RWPE1 (cell line): ENCODE data around the gene CDH13.

Experiments
- CTCF ChIA-PET: fragments of 350-600 bp; sonication (Branson Sonifier 250); formaldehyde crosslinking; extraction: SDS; loops from one replicate; lab custom pipeline; 2021; lab: Yijun Ruan, JAX
- POLR2A ChIA-PET: fragments of 400-600 bp; formaldehyde crosslinking; extraction: SDS; loops from one replicate; lab custom pipeline; 2020; ENCODE audit warnings: antibody characterized with exemption; ENCODE audit not compliant: low non-redundant PET; lab: Yijun Ruan, JAX
- DNase-seq: peaks from one replicate; pipeline ENCODE4 v3.0.0; 2012; ENCODE audit warnings: low spot score
- H3K27ac ChIP-seq: fragments of 450-650 bp; 2 replicates; pipeline ENCODE4 v1.5.1; 2017
- CTCF ChIP-seq: fragments of 450-650 bp; conservative IDR thresholded peaks from 2 replicates; pipeline ENCODE4 v1.5.1; 2017; ENCODE audit warnings: low read depth, mild to moderate bottlenecking

The CDH13 gene

GRCh38 chr16:82947698-82948097 lies 320.9 kb downstream of the CDH13 start:
- DNase-seq: no peak
- POLR2A ChIA-PET: no interaction called here
- no peak overlapping the region for H3K27ac ChIP-seq
- no peak for TF ChIP-seq CTCF
- CTCF ChIA-PET: no interaction called here

GRCh38 chr16:82949016-82949415 lies 322.2 kb downstream of the CDH13 start:
- ChIA-PET POLR2A (no interaction called here), CTCF (no interaction called here)
- no peak for DNase-seq
- no peak for TF ChIP-seq CTCF
- no peak overlapping the region for H3K27ac ChIP-seq

GRCh38 chr16:82953517-82953916 lies 326.7 kb downstream of the CDH13 start:
- POLR2A ChIA-PET: no interaction called here
- CTCF ChIA-PET: no interaction called here
- no peak for TF ChIP-seq CTCF
- DNase-seq: no peak
- no peak overlapping the region for H3K27ac ChIP-seq

- H3K27ac ChIP-seq: no peak overlapping the region
- no peak for TF ChIP-seq CTCF
- no peak for DNase-seq
- ChIA-PET CTCF (no interaction called here), POLR2A (no interaction called here)
Measured at GRCh38 chr16:82954224-82954929, 327.6 kb downstream of the CDH13 start.

- POLR2A ChIA-PET: no interaction called here
- CTCF ChIA-PET: no interaction called here
- DNase-seq: no peak
- no peak overlapping the region for H3K27ac ChIP-seq
- TF ChIP-seq CTCF: no peak
Measured at GRCh38 chr16:82955741-82956348, 329.1 kb downstream of the CDH13 start.

- DNase-seq: no peak
- no peak overlapping the region for H3K27ac ChIP-seq
- CTCF ChIA-PET: no interaction called here
- no peak for TF ChIP-seq CTCF
- POLR2A ChIA-PET: no interaction called here
Measured at GRCh38 chr16:82957212-82957611, 330.4 kb downstream of the CDH13 start.
